ENCODE measurements around the gene C11orf91.
A peak's percentile ranks its signal among the peaks of the same experiment; 100 is the strongest.

The C11orf91 gene

DNA sequence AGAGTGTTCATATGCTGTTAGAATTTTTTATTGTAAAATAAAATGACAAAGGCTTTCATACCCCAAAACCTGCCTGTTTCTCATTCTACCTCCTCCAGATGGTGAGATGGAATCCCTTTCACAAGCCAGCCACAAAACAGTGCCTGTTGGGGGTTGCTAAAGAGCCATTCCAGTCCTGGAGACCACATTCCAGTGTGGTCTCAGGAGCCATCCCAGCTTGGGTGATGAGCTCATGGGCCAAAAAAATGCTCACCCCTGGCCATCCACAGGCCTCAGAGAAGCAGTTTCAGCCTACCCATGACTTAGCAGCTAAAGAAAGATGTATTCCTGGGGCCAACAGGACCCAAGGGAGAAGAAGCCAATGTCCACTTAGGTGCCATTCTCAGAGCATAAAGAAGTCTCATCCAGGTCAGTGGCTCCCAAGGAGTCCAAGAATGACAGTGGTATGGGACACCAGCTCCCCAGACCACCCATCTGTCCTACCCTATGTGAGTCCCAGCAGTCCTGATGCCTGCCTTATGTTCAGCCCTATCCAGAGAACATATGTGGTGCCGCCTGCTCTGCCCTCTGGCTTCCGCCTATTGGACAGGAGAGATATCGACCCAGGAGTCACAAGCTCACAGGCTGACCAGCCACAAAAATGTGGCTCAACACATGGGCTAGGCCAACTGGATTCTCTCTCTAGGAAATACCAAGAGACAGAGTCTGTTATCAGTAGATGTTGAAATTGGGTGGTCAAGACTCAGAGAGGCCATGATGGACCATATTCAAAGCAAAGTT is 26.4 kb downstream of the C11orf91 start:
- peak; percentile 76 for DNase-seq (ENCODE audit: low read depth)
- no peak overlapping the region for H3K4me3 ChIP-seq (ENCODE audit: low read depth, low read length)
- in situ Hi-C loops (cut with HindIII; ENCODE audit: low sequenced_read_pairs): no loop called here
- TF ChIP-seq, protein P1, sequence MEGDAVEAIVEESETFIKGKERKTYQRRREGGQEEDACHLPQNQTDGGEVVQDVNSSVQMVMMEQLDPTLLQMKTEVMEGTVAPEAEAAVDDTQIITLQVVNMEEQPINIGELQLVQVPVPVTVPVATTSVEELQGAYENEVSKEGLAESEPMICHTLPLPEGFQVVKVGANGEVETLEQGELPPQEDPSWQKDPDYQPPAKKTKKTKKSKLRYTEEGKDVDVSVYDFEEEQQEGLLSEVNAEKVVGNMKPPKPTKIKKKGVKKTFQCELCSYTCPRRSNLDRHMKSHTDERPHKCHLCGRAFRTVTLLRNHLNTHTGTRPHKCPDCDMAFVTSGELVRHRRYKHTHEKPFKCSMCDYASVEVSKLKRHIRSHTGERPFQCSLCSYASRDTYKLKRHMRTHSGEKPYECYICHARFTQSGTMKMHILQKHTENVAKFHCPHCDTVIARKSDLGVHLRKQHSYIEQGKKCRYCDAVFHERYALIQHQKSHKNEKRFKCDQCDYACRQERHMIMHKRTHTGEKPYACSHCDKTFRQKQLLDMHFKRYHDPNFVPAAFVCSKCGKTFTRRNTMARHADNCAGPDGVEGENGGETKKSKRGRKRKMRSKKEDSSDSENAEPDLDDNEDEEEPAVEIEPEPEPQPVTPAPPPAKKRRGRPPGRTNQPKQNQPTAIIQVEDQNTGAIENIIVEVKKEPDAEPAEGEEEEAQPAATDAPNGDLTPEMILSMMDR (IDR thresholded peaks at IDR 0.05; ENCODE audit: low read depth, low read length, missing control alignments): no peak

DNA sequence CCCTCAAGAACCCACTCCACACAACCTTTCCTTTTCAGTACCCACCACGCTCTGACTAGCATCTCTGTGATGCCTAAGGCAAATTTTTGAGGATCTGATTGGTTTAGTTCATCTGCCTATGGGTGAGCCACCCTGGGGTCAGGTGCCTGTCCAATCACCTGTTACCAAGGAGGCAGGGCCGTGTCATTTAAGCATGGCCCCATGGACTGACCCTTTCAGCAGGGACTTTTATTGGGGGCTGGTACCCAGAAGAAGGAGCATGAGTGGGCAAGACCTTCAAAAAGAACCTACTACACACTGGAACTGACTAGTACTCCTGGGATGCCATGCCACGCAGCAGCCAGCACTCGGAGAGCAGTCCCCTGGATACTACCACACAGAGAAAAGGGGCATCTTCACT is 28.4 kb downstream of the C11orf91 start:
- H3K4me3 ChIP-seq (ENCODE audit: low read depth, low read length): no peak overlapping the region
- in situ Hi-C loops (cut with HindIII; ENCODE audit: low sequenced_read_pairs): no loop called here

DNA sequence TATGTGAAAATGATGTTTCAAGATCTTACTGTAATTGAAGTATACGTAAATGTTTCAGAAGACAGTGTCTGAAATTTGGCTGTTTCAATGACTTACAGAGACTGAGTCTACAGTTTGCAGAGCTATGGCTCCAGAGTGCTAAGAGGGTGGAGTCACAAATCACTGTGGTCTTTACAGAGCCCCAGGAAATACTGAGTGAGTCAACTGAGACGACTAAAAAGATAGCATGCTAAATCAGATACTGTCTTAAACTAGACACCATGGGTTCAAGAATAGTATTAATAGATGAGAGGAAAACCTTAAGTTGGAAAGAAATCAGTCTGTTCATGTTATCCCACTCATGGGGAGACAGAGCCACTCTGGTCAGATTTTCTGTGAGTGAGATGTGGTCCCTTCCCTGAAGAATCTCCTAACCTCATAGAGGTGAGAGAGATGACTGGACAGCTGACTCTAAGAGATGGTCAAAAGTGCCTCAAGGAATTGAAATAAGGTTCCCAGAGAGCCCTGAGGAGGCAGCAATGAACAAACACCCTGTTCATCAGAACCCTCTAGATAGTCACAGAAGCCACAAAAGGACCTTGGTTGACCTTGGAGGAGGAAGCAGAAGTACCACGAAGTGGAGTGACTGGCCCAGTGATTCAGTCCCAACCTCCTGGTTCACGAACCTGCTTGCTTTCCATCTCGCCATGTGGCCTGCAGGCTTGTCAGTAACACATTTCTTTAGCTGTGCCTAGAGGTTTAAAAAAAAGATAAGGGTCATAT is 30.2 kb downstream of the C11orf91 start:
- TF ChIP-seq, protein P1 (IDR thresholded peaks at IDR 0.05; ENCODE audit: low read depth, low read length, missing control alignments): no peak
- no peak for DNase-seq (ENCODE audit: low read depth)
- in situ Hi-C loops (cut with HindIII; ENCODE audit: low sequenced_read_pairs): no loop called here
- H3K4me3 ChIP-seq (ENCODE audit: low read depth, low read length): no peak overlapping the region

More for the DNA sequence above, 28.4 kb downstream of the C11orf91 start:
- TF ChIP-seq, protein P1 (IDR thresholded peaks at IDR 0.05; ENCODE audit: low read depth, low read length, missing control alignments): no peak
- no peak for DNase-seq (ENCODE audit: low read depth)

DNA sequence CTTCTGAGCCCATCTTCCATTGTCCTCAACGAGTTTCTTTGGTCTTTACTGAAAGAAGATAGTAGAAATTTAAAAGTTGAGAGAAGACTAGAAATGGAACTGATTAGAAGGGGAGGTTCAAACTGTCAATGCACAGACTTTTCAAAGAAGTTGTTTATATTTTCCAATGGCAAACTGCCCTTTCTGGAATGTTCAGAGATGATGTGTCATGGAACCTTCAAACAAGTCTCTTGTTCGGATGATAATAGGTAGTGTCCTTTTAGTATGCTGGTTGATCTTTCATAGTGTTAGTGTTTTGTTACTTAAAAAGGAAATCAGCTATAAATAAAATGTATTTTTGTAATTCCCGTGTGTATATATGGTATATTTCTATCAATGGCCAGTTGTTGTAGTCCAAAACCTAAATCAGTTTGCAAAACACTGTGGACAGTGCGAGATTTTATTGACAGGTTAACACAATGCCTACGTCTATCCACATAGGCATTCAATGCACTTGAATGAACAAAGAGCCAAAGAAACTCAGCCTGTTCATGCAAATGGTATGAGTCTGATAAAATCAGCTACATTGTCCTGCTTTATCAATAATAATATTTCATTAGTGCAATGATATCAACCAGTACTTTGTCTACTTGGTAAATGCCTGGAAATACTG is 30.9 kb downstream of the C11orf91 start:
- TF ChIP-seq, protein P1 (IDR thresholded peaks at IDR 0.05; ENCODE audit: low read depth, low read length, missing control alignments): no peak
- no peak for DNase-seq (ENCODE audit: low read depth)
- H3K4me3 ChIP-seq (ENCODE audit: low read depth, low read length): no peak overlapping the region
- in situ Hi-C loops (cut with HindIII; ENCODE audit: low sequenced_read_pairs): no loop called here

DNA sequence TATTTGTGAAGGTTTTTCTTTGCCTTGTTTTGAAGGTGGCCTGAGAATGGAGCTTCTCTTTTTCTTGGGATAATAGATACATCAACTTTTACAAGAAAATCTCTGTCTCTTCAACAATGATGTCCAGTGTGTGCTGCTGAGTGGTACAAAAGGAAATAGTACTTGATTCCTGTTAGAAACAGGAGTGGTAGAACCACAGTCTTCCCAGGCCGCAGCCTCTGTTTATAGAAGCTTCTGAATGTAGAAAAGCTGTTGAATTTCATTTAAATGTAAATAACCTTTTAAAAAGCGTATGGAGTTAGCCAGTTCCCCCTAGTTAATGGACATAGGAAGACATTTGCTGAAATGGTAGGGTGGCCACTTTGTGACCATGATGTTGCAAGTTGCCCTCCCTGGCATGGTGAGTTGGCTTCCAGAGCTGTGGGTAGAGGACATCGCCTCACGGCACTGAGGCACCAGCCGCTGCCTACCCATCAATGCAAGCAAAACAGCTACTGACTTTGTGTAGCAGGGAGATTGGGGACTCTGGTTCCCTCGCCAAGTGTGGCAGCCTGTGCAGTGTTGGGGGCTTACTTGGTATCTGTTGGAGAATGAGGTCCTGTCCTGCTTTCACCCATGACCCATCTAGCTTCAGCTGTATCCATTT is 31.6 kb downstream of the C11orf91 start:
- TF ChIP-seq, protein P1 (IDR thresholded peaks at IDR 0.05; ENCODE audit: low read depth, low read length, missing control alignments): no peak
- no peak for DNase-seq (ENCODE audit: low read depth)
- in situ Hi-C loops (cut with HindIII; ENCODE audit: low sequenced_read_pairs): no loop called here
- no peak overlapping the region for H3K4me3 ChIP-seq (ENCODE audit: low read depth, low read length)

DNA sequence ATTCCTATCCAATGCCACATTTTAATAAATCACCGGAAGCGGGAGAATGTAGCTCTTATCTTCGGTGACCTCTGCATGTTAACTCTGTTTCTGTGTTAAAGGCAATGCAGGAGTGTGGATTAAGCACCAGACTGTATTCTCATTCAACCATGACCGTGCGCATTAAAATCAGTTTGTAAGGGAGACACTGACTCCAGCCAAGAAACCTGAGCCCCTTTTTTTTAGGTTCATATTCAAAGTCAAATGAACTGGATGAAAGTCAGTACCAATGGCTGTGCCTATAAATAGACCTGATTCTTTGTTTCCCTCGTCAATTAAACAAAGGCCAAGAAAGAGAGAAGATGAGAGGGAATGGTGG is 32.2 kb downstream of the C11orf91 start:
- DNase-seq (ENCODE audit: low read depth): peak; percentile 53
- in situ Hi-C loops (cut with HindIII; ENCODE audit: low sequenced_read_pairs): no loop called here
- no peak overlapping the region for H3K4me3 ChIP-seq (ENCODE audit: low read depth, low read length)
- TF ChIP-seq, protein P1 (IDR thresholded peaks at IDR 0.05; ENCODE audit: low read depth, low read length, missing control alignments): no peak
